H1 (cell line): Measurements from ENCODE around the gene C2orf92. TPM values are rescaled to one million over a fixed set of nuclear protein-coding genes. Genes with fewer than 3 reads are reported as not detected.

Experiments used
- CTCF ChIA-PET: fragments of 300-600 bp; sonication (Branson Sonifier 250); formaldehyde crosslinking; loops from one replicate; lab custom pipeline; 2021; ENCODE audit not compliant: partially characterized antibody; lab: Charles Lee
- POLR2A ChIA-PET: fragments of 300-600 bp; sonication (Branson Sonifier 250); formaldehyde crosslinking; loops from one replicate; lab custom pipeline; 2021; ENCODE audit warnings: inconsistent platforms; ENCODE audit not compliant: partially characterized antibody; lab: Charles Lee
- DNase-seq, 2 experiments: peaks; one replicate each; pipeline versions ENCODE4 v3.0.0 to v3.0.0-alpha.2; 2010 to 2022; ENCODE audit warnings: low spot score in 2 of 2, low read depth in 1 of 2, mixed read lengths in 1 of 2
- FAIRE-seq: peaks from 2 replicates; lab custom pipeline; 2011; peaks lifted over from hg19 to GRCh38; lab: Jason Lieb, UNC
- H2AFZ ChIP-seq: 2 replicates; pipeline ENCODE4 v1.8.1; 2012; ENCODE audit warnings: low read length, inconsistent platforms
- H2AK5ac ChIP-seq: 2 replicates; pipeline ENCODE4 v1.6.1; 2013; ENCODE audit warnings: low read depth, low read length
- H2BK120ac ChIP-seq: replicated peaks from 2 replicates; pipeline ENCODE3; 2013; ENCODE audit warnings: low read depth, low read length, inconsistent platforms
- H2BK12ac ChIP-seq: 2 replicates; pipeline ENCODE4 v1.6.1; 2013; ENCODE audit warnings: low read depth, low read length
- H2BK15ac ChIP-seq: 2 replicates; pipeline ENCODE4 v1.6.1; 2013; ENCODE audit warnings: low read length
- H2BK20ac ChIP-seq: 2 replicates; pipeline ENCODE4 v1.6.1; 2013; ENCODE audit warnings: low read length
- H2BK5ac ChIP-seq: 2 replicates; pipeline ENCODE4 v1.6.1; 2013; ENCODE audit warnings: low read depth, low read length
- H3K14ac ChIP-seq: 2 replicates; pipeline ENCODE4 v1.6.1; 2013; ENCODE audit warnings: inconsistent platforms; ENCODE audit not compliant: insufficient read length
- H3K18ac ChIP-seq: 2 replicates; pipeline ENCODE4 v1.6.1; 2013; ENCODE audit warnings: low read length; ENCODE audit errors: extremely low read depth
- H3K23ac ChIP-seq: 2 replicates; pipeline ENCODE4 v1.6.1; 2013; ENCODE audit warnings: inconsistent platforms; ENCODE audit not compliant: insufficient read length
- H3K23me2 ChIP-seq: 2 replicates; pipeline ENCODE4 v1.6.1; 2013; ENCODE audit warnings: low read depth, low read length
- H3K27ac ChIP-seq: 2 replicates; pipeline ENCODE4 v1.6.1; 2011; ENCODE audit warnings: low read depth, low read length, inconsistent platforms
- H3K27me3 ChIP-seq, 4 experiments: replicated peaks in 1 of 4; 1 replicate in 1 of 4; 2 replicates in 3 of 4; pipeline versions ENCODE4 v1.6.1 to v1.8.1; 2011 to 2013; ENCODE audit warnings: low read length in 3 of 4, mild to moderate bottlenecking in 3 of 4, inconsistent platforms in 2 of 4, mixed read lengths in 2 of 4, moderate library complexity in 1 of 4; ENCODE audit not compliant: control insufficient read depth in 3 of 4, insufficient read depth in 3 of 4; ENCODE audit errors: extremely low read depth in 1 of 4
- H3K36me3 ChIP-seq, 4 experiments: 2 replicates each; pipeline versions ENCODE4 v1.6.1 to v1.8.1; 2011 to 2013; ENCODE audit warnings: mild to moderate bottlenecking in 4 of 4, low read length in 3 of 4, moderate library complexity in 2 of 4, control low read depth in 1 of 4, inconsistent platforms in 1 of 4; ENCODE audit not compliant: insufficient read depth in 4 of 4, control insufficient read depth in 2 of 4
- H3K4ac ChIP-seq: replicated peaks from 2 replicates; pipeline ENCODE3; 2013; ENCODE audit warnings: low read length, low read depth, mixed read lengths, inconsistent platforms; ENCODE audit not compliant: insufficient read length
- H3K4me1 ChIP-seq, 4 experiments: replicated peaks in 1 of 4; 1 replicate in 1 of 4; 2 replicates in 3 of 4; pipeline versions ENCODE4 v1.6.1 to v1.8.1; 2011 to 2013; ENCODE audit warnings: low read length in 3 of 4, inconsistent platforms in 2 of 4, mixed read lengths in 1 of 4; ENCODE audit not compliant: insufficient read depth in 4 of 4, control insufficient read depth in 3 of 4
- H3K4me2 ChIP-seq, 2 experiments: 2 replicates each; pipeline versions ENCODE4 v1.6.1 to v1.8.1; 2011 to 2013; ENCODE audit warnings: low read depth in 2 of 2, low read length in 2 of 2, control low read depth in 1 of 2, inconsistent platforms in 1 of 2, mild to moderate bottlenecking in 1 of 2; ENCODE audit not compliant: insufficient read depth in 1 of 2
- H3K4me3 ChIP-seq, 4 experiments: fragments of 200-600, 300-600 bp in 1 of 4; sonication (generic), shearing (Covaris generic), sonication (Bioruptor Twin) in 1 of 4; 2 replicates each; pipeline versions ENCODE4 v1.5.1 to v1.8.1; 2011 to 2016; ENCODE audit warnings: low read length in 4 of 4, low read depth in 3 of 4, control low read depth in 2 of 4, inconsistent platforms in 2 of 4, mild to moderate bottlenecking in 2 of 4, mixed read lengths in 1 of 4, moderate library complexity in 1 of 4; ENCODE audit not compliant: insufficient read depth in 2 of 4; ENCODE audit errors: extremely low read depth in 1 of 4
- H3K56ac ChIP-seq: replicated peaks from 2 replicates; pipeline ENCODE3; 2013; ENCODE audit warnings: low read depth, mild to moderate bottlenecking, mixed read lengths, low read length, inconsistent platforms; ENCODE audit not compliant: insufficient read length
- H3K79me1 ChIP-seq: 2 replicates; pipeline ENCODE4 v1.6.1; 2013; ENCODE audit warnings: low read depth, low read length, control low read depth
- H3K79me2 ChIP-seq, 2 experiments: 2 replicates each; pipeline versions ENCODE4 v1.6.1 to v1.8.1; 2012 to 2013; ENCODE audit warnings: low read length in 2 of 2, mild to moderate bottlenecking in 2 of 2, inconsistent platforms in 1 of 2; ENCODE audit not compliant: insufficient read depth in 2 of 2, control insufficient read depth in 1 of 2
- H3K9ac ChIP-seq, 4 experiments: replicated peaks in 1 of 4; 1 replicate in 1 of 4; 2 replicates in 3 of 4; pipeline versions ENCODE4 v1.6.1 to v1.8.1; 2011 to 2013; ENCODE audit warnings: low read depth in 3 of 4, low read length in 3 of 4, control low read depth in 2 of 4, mild to moderate bottlenecking in 2 of 4, moderate library complexity in 2 of 4, inconsistent platforms in 1 of 4; ENCODE audit errors: extremely low read depth in 1 of 4
- H3K9me3 ChIP-seq, 2 experiments: 2 replicates each; pipeline versions ENCODE4 v1.6.1 to v1.8.1; 2012 to 2013; ENCODE audit warnings: mild to moderate bottlenecking in 2 of 2, moderate library complexity in 2 of 2, control low read depth in 1 of 2, inconsistent platforms in 1 of 2, low read depth in 1 of 2, low read length in 1 of 2, mixed read lengths in 1 of 2; ENCODE audit not compliant: insufficient read depth in 2 of 2
- H4K20me1 ChIP-seq, 2 experiments: replicated peaks in 1 of 2; 2 replicates each; pipeline versions ENCODE3 to v1.8.1; 2011 to 2013; ENCODE audit warnings: inconsistent platforms in 2 of 2, low read length in 2 of 2, mild to moderate bottlenecking in 1 of 2; ENCODE audit not compliant: insufficient read depth in 2 of 2, control insufficient read depth in 1 of 2
- H4K5ac ChIP-seq: 2 replicates; pipeline ENCODE4 v1.6.1; 2013; ENCODE audit warnings: low read length, low read depth, mixed read lengths, inconsistent platforms; ENCODE audit not compliant: insufficient read length
- H4K8ac ChIP-seq: 2 replicates; pipeline ENCODE4 v1.8.0; 2013; ENCODE audit warnings: mild to moderate bottlenecking, moderate library complexity, low read length, inconsistent platforms; ENCODE audit not compliant: insufficient read depth; ENCODE audit errors: extremely low read depth
- H4K91ac ChIP-seq: replicated peaks from 2 replicates; pipeline ENCODE3; 2013; ENCODE audit warnings: low read length, mixed read lengths, inconsistent platforms; ENCODE audit not compliant: insufficient read length
- JUND ChIP-seq: IDR thresholded peaks from 2 replicates; pipeline ENCODE4 v1.6.1; 2011; ENCODE audit warnings: mild to moderate bottlenecking, improper control_type of control experiment, low read length
- WGBS, 2 experiments: shearing (Covaris generic) in 1 of 2; methylation state at CpG; one replicate each; pipeline versions ENCODE4 v1.1.6 to v1.1.7; 2013 to 2015; ENCODE audit warnings: low lambda C conversion rate in 2 of 2, mixed read lengths in 2 of 2, inconsistent platforms in 1 of 2, low coverage in 1 of 2, missing lambda C conversion rate in 1 of 2; ENCODE audit not compliant: insufficient replicate concordance in 2 of 2, insufficient coverage in 1 of 2, insufficient read length in 1 of 2; ENCODE audit errors: extremely low coverage in 1 of 2, missing lambda C conversion rate in 1 of 2; 5-methylcytosine and 5-hydroxymethylcytosine counted together
- polyA plus RNA-seq, 7 experiments: library from polyadenylated mRNA; depleted of rRNA in 3 of 7; stranded (reverse) in 5 of 7; unstranded in 2 of 7; fragments of >200 nt in 5 of 7; fragments of 200-250 nt in 2 of 7; gene quantifications; 1 replicate in 5 of 7; 2 replicates in 1 of 7; 4 replicates in 1 of 7; pipeline versions ENCODE4 v1.2.1 to v1.2.3, GENCODE V29; 2011 to 2013; ENCODE audit warnings: missing spikeins in 2 of 7, mixed read lengths in 2 of 7
- total RNA-seq: library from RNA; stranded (reverse); fragmentation: NEBNext Ultra II Directional; extraction: Animal tissue kit (Norgen Biotek cat#: 25700); gene quantifications from 2 replicates; pipeline ENCODE4 v1.2.1, GENCODE V29; 2021

The C2orf92 gene
- total and polyA plus RNA-seq, 2 of the 8 experiments (the other 6 are each of a cell fraction or from before 2014, with no cell fraction given): 2.3 to 3.7 TPM

- Histone ChIP-seq H3K18ac (no peak overlapping the region), H4K91ac (no peak overlapping the region), H2AK5ac (no peak overlapping the region), H3K23ac (no peak overlapping the region), H2BK15ac (no peak overlapping the region), H3K56ac (no peak overlapping the region), H3K4ac (no peak overlapping the region), H2BK12ac (no peak overlapping the region), H3K27me3 (no peaks in the 10 kb centered on the region), H3K9ac (no peak overlapping the region), H3K4me2 (no peak overlapping the region), H3K27ac (no peak overlapping the region), H4K20me1 (no peaks in the 10 kb centered on the region), H4K5ac (no peak overlapping the region), H4K8ac (no peak overlapping the region), H3K14ac (no peak overlapping the region), H3K23me2 (no peaks in the 10 kb centered on the region), H3K9me3 (peaks cover 2 to 4% of the 10 kb centered on the region in 2 experiments; a peak in 1 of 4 replicates), H2AFZ (no peak overlapping the region), H3K4me3 (no peak overlapping the region), H3K36me3 (no peaks in the 10 kb centered on the region), H2BK20ac (no peak overlapping the region), H3K79me1 (no peaks in the 10 kb centered on the region), H3K79me2 (no peaks in the 10 kb centered on the region), H2BK5ac (no peak overlapping the region)
- FAIRE-seq (no peak), DNase-seq (no peak)
- CTCF ChIA-PET: interaction anchor here (1.1 to 4.5 kb wide), 3 partner anchors 13 to 25 kb away, joined by 3 to 35 read pairs (median 20); partner anchors contain the start of gene ACTR1B
- 100% methylated on average over 1 of the region's 1 CpG; no CpG with 5 or more reads in 1 of the 2 experiments for WGBS, 2 experiments
- POLR2A ChIA-PET: interaction anchor here (1.1 to 2.4 kb wide), 2 partner anchors 12 to 29 kb away, joined by 4 to 11 read pairs; no protein-coding TSS in a partner anchor
- no peak for TF ChIP-seq JUND
- TF ChIP-seq, all 59 proteins: peak for 0
- Histone ChIP-seq H2BK120ac (no peak overlapping the region), H3K4me1 (0 out of 7 replicates have a peak, but pooled peaks cover 0 to 3% (median under 1%) of the 10 kb centered on the region in 4 experiments)
Observed at GRCh38 chr2:97676620-97677019, 7.1 kb downstream of the C2orf92 start.
